K562 (cell line): ENCODE data around the gene MSTO1. TPM values are rescaled to one million over a fixed set of nuclear protein-coding genes. Genes with fewer than 3 reads are reported as not detected.

Experiments used
- ARNT ChIP-seq, 2 experiments: fragments of 450-650 bp; IDR thresholded peaks; 2 replicates each; pipeline ENCODE4 v1.6.1; 2016; ENCODE audit warnings: mild to moderate bottlenecking in 1 of 2
- KLF10 ChIP-seq: fragments of 250-450 bp; sonication (Bioruptor Pico); IDR thresholded peaks from 2 replicates; pipeline ENCODE4 v1.6.1; 2021; ENCODE audit warnings: matching md5 sums
- NR4A1 ChIP-seq, 2 experiments: fragments of 250-450 bp in 1 of 2; fragments of 450-650 bp in 1 of 2; sonication (Bioruptor Pico) in 1 of 2; IDR thresholded peaks; 2 replicates each; pipeline versions ENCODE4 v1.4.0 to v1.6.1; 2016 to 2020; ENCODE audit warnings: mild to moderate bottlenecking in 2 of 2, missing compliant biosample characterization in 1 of 2, missing genetic modification characterization in 1 of 2, moderate library complexity in 1 of 2
- REST ChIP-seq, 2 experiments: fragments of 450-650 bp; formaldehyde crosslinking in 1 of 2; IDR thresholded peaks; 2 replicates each; pipeline versions ENCODE4 v1.4.0 to v1.6.1; 2014 to 2020; ENCODE audit warnings: mild to moderate bottlenecking in 2 of 2, borderline replicate concordance in 1 of 2, low read depth in 1 of 2
- SLC30A9 ChIP-seq: fragments of 250-450 bp; sonication (Bioruptor Pico); IDR thresholded peaks from 2 replicates; pipeline ENCODE4 v1.8.0; 2022; ENCODE audit warnings: mild to moderate bottlenecking, moderate library complexity
- ZBTB8A ChIP-seq: fragments of 450-650 bp; IDR thresholded peaks from 2 replicates; pipeline ENCODE4 v1.6.1; 2018; ENCODE audit warnings: mild to moderate bottlenecking, moderate library complexity; ENCODE audit not compliant: partially characterized antibody
- ZFP91 ChIP-seq: sonication (generic); formaldehyde crosslinking; IDR thresholded peaks from 2 replicates; pipeline ENCODE4 v1.8.0; 2022; ENCODE audit warnings: mild to moderate bottlenecking, missing genetic modification reagents
- ZNF121 ChIP-seq: sonication (generic); formaldehyde crosslinking; conservative IDR thresholded peaks from 2 replicates; pipeline ENCODE4 v1.8.0; 2022; ENCODE audit warnings: missing genetic modification reagents
- ZNF449 ChIP-seq: fragments of 250-450 bp; sonication (Bioruptor Pico); IDR thresholded peaks from 2 replicates; pipeline ENCODE4 v1.8.0; 2022; ENCODE audit warnings: moderate library complexity, mild to moderate bottlenecking, inconsistent platforms
- polyA plus RNA-seq, 8 experiments: library from polyadenylated mRNA; depleted of rRNA in 4 of 8; stranded (reverse) in 5 of 8; unstranded in 3 of 8; fragments of >200 nt; fragmentation: Nextera tagmentation in 2 of 8; fragmentation: Illumina TruSeq in 1 of 8; extraction: Ambion mirVana in 2 of 8; extraction: Trizol in 1 of 8; gene quantifications; 2 replicates each; pipeline versions ENCODE4 v1.2.1 to v1.2.3, GENCODE V29; 2011 to 2014; ENCODE audit warnings: inconsistent platforms in 1 of 8, missing spikeins in 1 of 8
- total RNA-seq, 7 experiments: library from RNA; depleted of rRNA in 6 of 7; stranded (reverse); fragments of >200 nt in 6 of 7; fragmentation: Illumina TruSeq in 2 of 7; extraction: Trizol in 2 of 7; gene quantifications; 2 replicates each; pipeline versions ENCODE4 v1.2.1 to v1.2.3, GENCODE V29; 2011 to 2021; ENCODE audit warnings: low replicate concordance in 1 of 7

MSTO1 gene
- total and polyA plus RNA-seq, 9 of the 15 experiments (the other 6 are each of a cell fraction or from before 2014, with no cell fraction given) = 18.8 to 71.1 (median 47.3) TPM

- TF ChIP-seq ZNF449 (CRISPR knock-in tag) = no peak
- TF ChIP-seq ZBTB8A = no peak
- no peak for TF ChIP-seq REST (IDR thresholded peaks at IDR 0.05; ENCODE audit: borderline replicate concordance)
- no peak for TF ChIP-seq REST (CRISPR knock-in tag; IDR thresholded peaks at IDR 0.05; ENCODE audit: low read depth)
- no peak for TF ChIP-seq ZFP91 (CRISPR knock-in tag)
- TF ChIP-seq ARNT (IDR thresholded peaks at IDR 0.05) = no peak
- TF ChIP-seq SLC30A9 (CRISPR knock-in tag) = no peak
- no peak for TF ChIP-seq KLF10 (CRISPR knock-in tag)
- no peak for TF ChIP-seq NR4A1 (CRISPR knock-in tag; IDR thresholded peaks at IDR 0.05)
- no peak for TF ChIP-seq NR4A1 (tag; IDR thresholded peaks at IDR 0.05)
- TF ChIP-seq ZNF121 (CRISPR knock-in tag) = no peak
These were observed 2.3 kb upstream of the MSTO1 start (continued) for GRCh38 chr1:155607708-155608107.
